Breast epithelium (tissue), 4 donors: Measurements from ENCODE around the gene CDH13. TPM values are rescaled to one million over a fixed set of nuclear protein-coding genes. Genes with fewer than 3 reads are reported as not detected.

ENCODE experiments used
- DNase-seq, 2 donors: peaks; one replicate each; pipeline ENCODE4 v3.0.0-alpha.2; 2019; ENCODE audit warnings: low spot score in 2 of 2
- H3K27ac ChIP-seq, 2 donors: fragments of 200-600 bp; sonication (generic) in 1 of 2; one replicate each; pipeline ENCODE4 v1.5.1; 2016 to 2019; ENCODE audit warnings: mild to moderate bottlenecking in 1 of 2
- H3K27me3 ChIP-seq, 2 donors: fragments of 200-600 bp; sonication (generic) in 1 of 2; one replicate each; pipeline versions ENCODE4 v1.5.1 to v1.6.0; 2017 to 2019; ENCODE audit warnings: control low read depth in 1 of 2, mild to moderate bottlenecking in 1 of 2
- H3K36me3 ChIP-seq: fragments of 200-600 bp; one replicate; pipeline ENCODE4 v1.5.1; 2019
- H3K4me1 ChIP-seq, 2 donors: fragments of 200-600 bp; sonication (generic); one replicate each; pipeline ENCODE4 v1.5.1; 2016 to 2019; ENCODE audit warnings: control low read depth in 1 of 2
- H3K4me3 ChIP-seq, 3 donors: fragments of 200-600 bp; sonication (generic); 1 replicate in 2 of 3; 2 replicates in 1 of 3; pipeline ENCODE4 v1.5.1; 2016 to 2019; ENCODE audit warnings: mild to moderate bottlenecking in 3 of 3, moderate library complexity in 2 of 3
- H3K9me3 ChIP-seq, 2 donors: fragments of 200-600 bp; sonication (generic) in 1 of 2; one replicate each; pipeline ENCODE4 v1.5.1; 2016 to 2019; ENCODE audit warnings: control low read depth in 1 of 2
- CTCF ChIP-seq, 3 donors: fragments of 450-650 bp; IDR thresholded peaks; one replicate each; pipeline ENCODE4 v1.5.1; 2016 to 2017; ENCODE audit warnings: antibody characterized with exemption in 3 of 3, mild to moderate bottlenecking in 3 of 3, moderate library complexity in 3 of 3
- POLR2A ChIP-seq: fragments of 450-650 bp; IDR thresholded peaks from one replicate; pipeline ENCODE4 v1.6.1; 2016; ENCODE audit warnings: antibody characterized with exemption, mild to moderate bottlenecking, moderate library complexity
- POLR2AphosphoS5 ChIP-seq, 3 donors: sonication (generic); formaldehyde crosslinking; IDR thresholded peaks; one replicate each; pipeline ENCODE4 v1.6.1; 2017; ENCODE audit warnings: antibody characterized with exemption in 3 of 3
- intact Hi-C: fragments of 100-400 bp; cut with DNase I; formaldehyde crosslinking; loops from one replicate; pipeline ENCODE4 v1.15.1; 2023; ENCODE audit warnings: low total_unique reads
- total RNA-seq, 3 donors: library from RNA; depleted of rRNA; stranded (reverse); fragments of >200 nt; gene quantifications; one replicate each; pipeline ENCODE4 v1.1.0, GENCODE V29; 2016

CDH13 gene
- total RNA-seq, 3 donors from 2014 or later: 6.0 to 13.1 (median 11.5) TPM

- H3K9me3 ChIP-seq: no peaks in the 10 kb centered on the region
- intact Hi-C loops: no loop called here
- no peak for DNase-seq
- no peak overlapping the region for H3K4me3 ChIP-seq
- no peak overlapping the region for H3K27ac ChIP-seq
- H3K4me1 ChIP-seq: no peaks in the 10 kb centered on the region
- peaks cover 0 to 5% of the 10 kb centered on the region in 2 donors for H3K27me3 ChIP-seq
- TF ChIP-seq POLR2AphosphoS5 (IDR thresholded peaks at IDR 0.05) (no peak), CTCF (IDR thresholded peaks at IDR 0.05) (no peak), POLR2A (no peak)
- no peaks in the 10 kb centered on the region for H3K36me3 ChIP-seq
Observed at GRCh38 chr16:83400234-83400633, 773.5 kb downstream of the CDH13 start.

GRCh38 chr16:83402160-83402814 lies 775.5 kb downstream of the CDH13 start:
- no peak for DNase-seq
- no peaks in the 10 kb centered on the region for H3K36me3 ChIP-seq
- no peak for TF ChIP-seq POLR2A
- TF ChIP-seq CTCF (IDR thresholded peaks at IDR 0.05): no peak
- no peak for TF ChIP-seq POLR2AphosphoS5 (IDR thresholded peaks at IDR 0.05)
- H3K27ac ChIP-seq: no peak overlapping the region
- H3K4me3 ChIP-seq: no peak overlapping the region
- peaks cover 0 to 9% of the 10 kb centered on the region in 2 donors for H3K27me3 ChIP-seq
- no peaks in the 10 kb centered on the region for H3K9me3 ChIP-seq
- H3K4me1 ChIP-seq: no peaks in the 10 kb centered on the region
- intact Hi-C loops: no loop called here

- DNase-seq: no peak
- Histone ChIP-seq H3K9me3 (no peaks in the 10 kb centered on the region), H3K4me1 (no peaks in the 10 kb centered on the region), H3K36me3 (no peaks in the 10 kb centered on the region), H3K27ac (no peak overlapping the region), H3K27me3 (peaks cover 0 to 9% of the 10 kb centered on the region in 2 donors), H3K4me3 (no peak overlapping the region)
- no peak for TF ChIP-seq POLR2A
- no peak for TF ChIP-seq POLR2AphosphoS5 (IDR thresholded peaks at IDR 0.05)
- no peak for TF ChIP-seq CTCF (IDR thresholded peaks at IDR 0.05)
- intact Hi-C loops: no loop called here
Observed at GRCh38 chr16:83402967-83403366, 776.2 kb downstream of the CDH13 start.

GRCh38 chr16:83403761-83404160 lies 777.0 kb downstream of the CDH13 start:
- Histone ChIP-seq H3K9me3 (no peaks in the 10 kb centered on the region), H3K27me3 (peaks cover 0 to 10% of the 10 kb centered on the region in 2 donors), H3K27ac (no peak overlapping the region), H3K4me1 (no peaks in the 10 kb centered on the region), H3K4me3 (no peak overlapping the region), H3K36me3 (no peaks in the 10 kb centered on the region)
- no peak for DNase-seq
- TF ChIP-seq POLR2A (no peak), CTCF (IDR thresholded peaks at IDR 0.05) (no peak), POLR2AphosphoS5 (IDR thresholded peaks at IDR 0.05) (no peak)
- intact Hi-C loops: no loop called here

GRCh38 chr16:83404261-83404660 lies 777.5 kb downstream of the CDH13 start:
- peaks cover 0 to 11% of the 10 kb centered on the region in 2 donors for H3K27me3 ChIP-seq
- H3K4me3 ChIP-seq: no peak overlapping the region
- no peaks in the 10 kb centered on the region for H3K4me1 ChIP-seq
- no peaks in the 10 kb centered on the region for H3K36me3 ChIP-seq
- no peaks in the 10 kb centered on the region for H3K9me3 ChIP-seq
- TF ChIP-seq POLR2AphosphoS5 (IDR thresholded peaks at IDR 0.05) (no peak), CTCF (IDR thresholded peaks at IDR 0.05) (no peak), POLR2A (no peak)
- DNase-seq: no peak
- no peak overlapping the region for H3K27ac ChIP-seq
- intact Hi-C loops: no loop called here
